ENCODE data around the gene KRT14.
"Not testable (repeated sequence)": the region's sequence is repeated elsewhere in the genome, so short reads cannot be mapped to it uniquely, and the experiment has no call there.

The KRT14 gene

DNA sequence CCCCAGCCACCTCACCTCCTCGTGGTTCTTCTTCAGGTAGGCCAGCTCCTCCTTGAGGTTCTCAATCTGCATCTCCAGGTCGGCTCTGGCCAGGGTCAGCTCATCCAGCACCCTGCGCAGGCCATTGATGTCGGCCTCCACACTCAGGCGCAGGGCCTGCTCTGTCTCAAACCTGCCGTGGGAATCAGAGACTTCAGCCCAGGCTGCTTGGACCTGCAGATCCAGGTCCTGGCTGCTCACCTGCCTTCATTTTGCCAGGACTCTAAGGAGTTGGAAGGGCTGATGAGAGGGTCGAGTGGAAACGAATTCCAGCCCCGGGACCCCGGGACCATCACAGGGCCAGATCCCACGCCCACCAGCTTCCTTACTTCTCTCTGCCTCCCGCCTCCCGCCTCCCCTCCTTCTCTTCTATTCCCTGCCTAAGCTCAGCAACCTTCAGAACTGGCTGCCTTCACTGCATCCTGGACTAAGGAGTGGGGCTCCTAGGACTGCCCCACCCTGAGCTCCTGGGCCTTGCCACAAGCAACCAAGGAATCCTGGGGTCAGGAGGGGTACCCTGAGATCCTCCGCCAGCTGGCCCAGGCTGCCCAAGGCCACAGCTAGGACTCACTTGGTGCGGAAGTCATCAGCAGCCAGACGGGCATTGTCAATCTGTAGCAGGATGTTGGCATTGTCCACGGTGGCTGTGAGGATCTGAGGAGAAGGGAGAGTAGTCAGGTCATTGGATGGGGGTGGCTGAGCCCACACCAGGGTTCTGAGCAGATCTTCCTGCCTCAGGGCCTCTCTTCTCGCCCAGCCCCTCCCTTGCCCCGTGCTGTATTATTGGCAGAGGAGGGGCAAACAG, 35.9 kb upstream of the KRT14 start:
- DNase-seq = not testable (repeated sequence)

DNA sequence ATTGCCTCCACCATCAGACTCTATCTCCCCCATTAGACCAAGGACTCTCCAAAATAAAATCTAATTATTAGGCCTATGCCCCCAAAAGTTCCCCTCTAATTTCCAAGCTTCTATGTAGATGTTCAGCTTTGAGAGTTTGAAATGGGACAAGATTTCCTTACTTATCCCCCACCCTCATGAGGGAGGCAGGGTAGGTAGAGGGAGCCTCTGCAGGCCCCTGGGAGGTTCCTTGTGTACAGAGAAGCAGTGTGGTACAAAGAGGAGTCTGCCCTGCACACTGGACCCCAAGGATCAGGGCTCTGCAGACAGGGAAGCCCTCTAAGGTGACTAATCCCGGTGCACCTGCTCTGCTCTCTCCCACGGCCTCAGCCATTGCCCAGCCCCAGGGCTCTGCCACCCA, 35.2 kb upstream of the KRT14 start:
- DNase-seq = no peak

DNA sequence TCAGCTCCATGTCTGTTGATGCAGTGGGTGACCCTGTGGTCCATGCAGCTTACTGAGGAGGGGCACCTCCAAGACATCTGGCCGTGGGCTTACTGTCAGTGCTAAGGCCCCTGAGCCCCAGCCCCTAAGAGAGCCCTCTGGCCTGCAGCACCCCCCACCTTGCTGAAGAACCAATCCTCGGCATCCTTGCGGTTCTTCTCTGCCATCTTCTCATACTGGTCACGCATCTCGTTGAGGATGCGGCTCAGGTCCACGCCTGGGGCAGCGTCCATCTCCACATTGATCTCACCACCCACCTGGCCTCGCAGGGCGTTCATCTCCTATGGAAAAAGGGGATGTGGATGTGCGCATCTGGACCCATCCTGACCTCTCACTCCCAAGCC, 34.7 kb upstream of the KRT14 start:
- DNase-seq = not testable (repeated sequence)

DNA sequence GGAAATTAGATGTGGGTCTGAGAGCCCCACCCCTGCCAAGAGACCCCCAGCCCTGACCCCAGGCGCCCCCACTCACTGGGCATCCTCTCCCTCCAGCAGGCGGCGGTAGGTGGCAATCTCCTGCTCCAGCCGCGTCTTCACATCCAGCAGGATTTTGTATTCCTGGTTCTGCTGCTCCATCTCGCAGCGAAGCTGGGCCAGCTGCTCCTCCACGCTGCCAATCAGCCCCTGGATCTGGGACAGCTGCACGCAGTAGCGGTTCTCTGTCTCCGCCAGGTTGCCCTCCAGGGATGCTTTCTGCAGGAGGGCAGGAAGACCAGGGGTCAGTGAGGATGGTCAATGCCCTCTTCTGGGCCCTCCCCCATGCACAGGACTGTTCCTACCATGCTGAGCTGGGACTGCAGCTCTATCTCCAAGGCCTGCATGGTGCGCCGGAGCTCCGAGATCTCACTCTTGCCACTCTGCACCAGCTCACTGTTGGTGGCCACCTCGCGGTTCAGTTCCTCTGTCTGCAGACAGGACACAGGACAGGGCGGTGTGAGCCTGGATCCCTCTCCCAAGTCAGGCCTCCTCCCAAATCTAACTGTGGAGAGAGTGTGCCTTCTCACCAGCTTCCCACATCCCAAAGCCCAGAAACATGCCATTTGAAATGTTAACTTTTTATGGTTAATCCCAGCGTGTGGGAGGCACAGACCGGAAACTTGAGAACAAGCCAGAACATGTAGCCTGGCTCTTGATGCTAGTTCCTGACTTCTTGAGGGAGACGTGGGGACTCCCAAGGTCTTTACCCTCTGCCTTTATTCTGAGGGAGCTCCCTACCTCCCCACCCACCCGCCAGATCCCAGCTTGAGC, 34.1 kb upstream of the KRT14 start:
- DNase-seq = no peak

DNA sequence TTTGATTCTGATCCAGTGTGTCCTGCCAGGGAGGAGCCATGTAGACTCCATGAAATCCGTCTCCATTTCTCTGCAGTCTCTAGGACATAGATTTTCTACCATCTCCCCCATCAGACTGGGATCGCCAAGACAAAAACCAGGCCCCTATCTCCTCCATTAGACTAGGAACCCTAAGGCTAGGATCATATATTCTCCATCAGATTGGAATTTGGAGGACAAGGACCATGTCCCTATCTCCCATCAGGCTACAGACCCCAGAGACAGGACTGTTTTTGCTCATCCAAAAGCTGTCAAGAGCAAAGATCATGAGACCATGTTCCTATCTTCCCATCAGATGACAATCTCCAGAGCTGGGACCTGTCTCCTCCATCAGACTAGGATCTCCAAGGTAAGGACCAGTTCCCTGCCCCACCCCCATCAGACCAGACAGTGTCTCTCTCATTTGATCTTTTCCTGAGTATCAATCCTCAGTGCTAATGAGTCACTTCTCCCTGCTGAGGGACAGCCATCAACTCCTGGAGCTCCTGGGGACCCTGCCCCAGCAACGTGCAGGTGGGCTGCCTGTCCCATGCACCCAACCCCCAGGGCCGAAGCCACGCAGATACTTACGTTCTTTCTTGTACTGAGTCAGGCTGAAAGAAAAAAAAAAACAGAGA, 33.4 kb upstream of the KRT14 start:
- not testable (repeated sequence) for DNase-seq

GRCh38 chr17:41619036-41619926, 32.6 kb upstream of the KRT14 start:
- no peak for DNase-seq

DNA sequence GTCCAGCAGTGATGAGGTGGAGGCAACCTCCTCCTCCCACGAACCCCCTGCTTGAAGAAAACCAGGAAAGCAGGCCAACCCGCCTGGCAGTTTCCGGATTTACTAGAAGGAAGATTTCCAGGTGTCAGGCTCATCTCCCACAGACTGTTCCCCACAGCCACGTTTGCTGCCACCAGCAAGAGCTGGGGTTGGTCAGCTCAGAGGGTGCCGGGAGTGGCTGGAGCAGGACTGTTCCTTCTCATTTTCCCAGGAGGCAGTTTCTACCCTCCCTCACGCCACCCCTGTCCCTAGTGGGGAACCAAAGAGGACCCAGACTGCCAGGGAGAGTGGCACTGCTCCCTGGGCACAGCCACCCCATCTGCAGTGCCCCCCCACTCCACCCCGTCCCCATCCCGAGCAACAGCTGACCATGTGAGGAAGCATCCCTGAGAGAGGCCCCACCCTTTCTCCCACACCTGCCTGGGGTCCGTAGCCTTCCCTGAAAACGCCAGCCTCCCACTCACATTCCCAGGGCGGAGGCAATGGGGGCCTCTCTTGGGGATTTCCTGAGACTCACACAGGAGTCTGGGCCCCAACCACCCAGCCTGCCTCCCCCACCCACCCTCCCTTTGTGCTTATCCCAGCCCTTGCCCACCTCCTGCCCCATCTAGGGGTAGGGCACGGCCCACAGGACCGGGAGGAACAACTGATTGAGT, 31.8 kb upstream of the KRT14 start:
- DNase-seq = no peak

- no peak for DNase-seq
Measured at GRCh38 chr17:41617698-41618097, 31.0 kb upstream of the KRT14 start.

DNA sequence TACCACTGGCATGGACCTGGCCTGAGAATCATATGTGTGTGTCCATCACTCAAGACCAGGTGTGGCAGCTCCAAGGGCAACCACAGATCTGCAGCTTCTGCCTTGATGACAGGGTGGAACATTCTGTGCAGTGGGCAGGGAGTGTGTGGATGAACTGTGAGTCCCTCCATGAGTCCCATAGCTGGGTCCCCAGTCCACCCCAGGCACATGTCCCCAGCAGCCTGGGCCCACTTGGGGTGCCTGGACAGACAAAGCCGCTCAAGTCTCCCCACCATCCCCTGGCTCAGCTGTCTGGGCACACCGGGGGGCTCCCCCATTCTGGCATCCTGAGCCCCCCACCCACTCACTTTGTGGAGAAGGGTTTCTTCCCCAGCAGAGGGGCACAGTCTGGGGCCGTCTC, 30.4 kb upstream of the KRT14 start:
- no peak for DNase-seq

DNA sequence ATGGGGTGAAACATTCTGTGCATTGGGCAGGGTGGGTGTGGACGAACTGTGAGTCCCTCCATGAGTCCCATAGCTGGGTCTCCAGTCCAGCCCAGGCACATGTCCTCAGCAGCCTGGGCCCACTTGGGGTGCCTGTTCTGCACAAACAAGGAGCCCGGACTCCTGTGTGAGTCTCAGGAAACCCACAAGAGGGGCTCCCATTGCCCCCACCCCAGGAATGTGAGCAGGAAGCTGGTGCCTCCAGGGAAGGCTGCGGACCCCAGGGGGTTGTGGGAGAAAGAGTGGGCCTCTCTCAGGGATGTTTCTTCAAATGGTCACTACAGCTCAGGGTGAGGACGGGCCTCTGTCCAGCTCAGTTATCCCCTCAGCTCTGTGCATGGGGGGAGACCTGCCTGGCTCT, 29.8 kb upstream of the KRT14 start:
- DNase-seq = not testable (repeated sequence)

DNA sequence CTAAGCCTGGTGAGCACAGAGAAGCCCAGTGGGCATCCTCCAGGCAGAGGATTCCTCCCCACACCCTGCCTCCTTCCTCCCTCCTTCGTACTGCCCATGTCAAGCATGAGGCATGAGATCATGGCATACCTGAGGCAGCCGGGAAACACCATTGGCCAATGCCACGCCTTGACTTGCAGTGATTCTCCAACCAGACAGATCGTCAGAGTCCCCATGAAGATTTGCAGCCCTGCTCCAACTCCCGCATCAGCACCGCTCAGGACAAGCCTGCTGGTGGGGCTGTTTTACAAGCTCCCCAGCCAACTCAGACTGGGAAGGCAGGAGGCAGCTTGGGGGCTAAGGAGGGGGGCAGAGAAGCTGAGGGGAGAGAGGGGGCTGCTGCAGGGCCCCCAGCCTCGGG, 28.8 kb upstream of the KRT14 start:
- no peak for DNase-seq

DNA sequence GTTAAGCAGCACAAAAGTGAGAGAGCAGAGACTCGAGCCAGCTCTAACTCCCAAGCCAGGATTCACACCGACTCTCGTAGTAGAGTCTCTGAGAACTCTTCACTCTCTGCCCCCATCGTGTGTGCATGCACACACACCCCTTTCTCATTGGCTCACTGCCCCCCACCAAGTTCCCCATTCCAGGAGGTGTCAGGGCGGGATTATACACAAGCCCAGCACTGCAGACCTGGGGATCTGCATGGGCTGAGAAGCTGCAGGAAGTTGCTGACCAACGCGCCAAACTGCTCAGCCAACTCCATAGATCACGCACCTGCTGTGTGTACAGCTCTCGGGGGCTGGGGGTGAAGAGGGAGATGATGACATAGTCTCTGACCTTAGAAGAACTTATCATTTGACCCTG, 28.1 kb upstream of the KRT14 start:
- not testable (repeated sequence) for DNase-seq

GRCh38 chr17:41614098-41614497, 27.4 kb upstream of the KRT14 start:
- no peak for DNase-seq

DNA sequence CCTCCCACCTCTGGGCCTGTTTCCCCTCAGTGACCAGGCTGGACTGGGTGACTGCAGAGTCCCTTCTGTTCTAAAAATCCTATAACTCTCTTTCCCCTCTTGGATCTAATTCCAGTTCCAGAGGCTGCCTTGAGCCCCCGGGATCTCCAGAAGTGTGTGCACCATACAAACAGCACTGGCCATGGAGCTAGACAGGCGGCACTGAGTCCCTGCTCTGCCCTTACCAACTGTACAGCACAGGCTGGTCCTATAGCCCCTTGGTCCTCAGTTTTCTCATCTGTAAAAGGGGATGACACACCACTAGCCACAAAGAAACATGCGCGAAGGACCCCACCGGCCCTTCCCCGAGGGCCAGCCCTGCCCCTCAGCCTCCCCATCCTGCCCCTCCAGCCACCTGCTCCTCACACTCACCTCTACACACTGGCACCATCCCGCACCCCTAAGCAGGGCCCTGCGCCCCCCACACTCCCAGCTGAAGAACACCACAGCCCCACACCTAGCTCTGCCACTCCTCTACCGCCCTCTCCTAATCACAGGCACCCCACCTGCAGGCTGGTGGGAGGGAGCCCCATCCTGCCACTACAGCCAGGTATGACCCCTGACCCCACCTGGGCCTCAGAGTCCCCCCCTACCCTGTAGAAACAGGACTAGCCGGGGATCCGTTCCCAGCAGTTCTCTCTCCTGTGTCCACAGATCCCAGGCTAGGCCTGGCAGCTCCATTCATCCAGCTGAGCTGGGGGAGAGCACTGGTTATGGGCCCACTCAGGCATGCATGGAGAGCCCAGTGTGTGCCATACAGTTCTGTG, 26.8 kb upstream of the KRT14 start:
- DNase-seq = no peak

GRCh38 chr17:41612376-41613160, 25.9 kb upstream of the KRT14 start, which contains the start of gene KRT16:
TSS of gene KRT16 (minus strand) at chr17:41612767. CDS start at chr17:41612688, 79 bp downstream.
- not testable (repeated sequence) for DNase-seq

GRCh38 chr17:41610965-41611640, 24.4 kb upstream of the KRT14 start:
- no peak for DNase-seq

- not testable (repeated sequence) for DNase-seq
Measured at GRCh38 chr17:41610061-41610517, 23.4 kb upstream of the KRT14 start.

- DNase-seq = not testable (repeated sequence)
Measured at GRCh38 chr17:41606930-41607329, 20.2 kb upstream of the KRT14 start.

DNA sequence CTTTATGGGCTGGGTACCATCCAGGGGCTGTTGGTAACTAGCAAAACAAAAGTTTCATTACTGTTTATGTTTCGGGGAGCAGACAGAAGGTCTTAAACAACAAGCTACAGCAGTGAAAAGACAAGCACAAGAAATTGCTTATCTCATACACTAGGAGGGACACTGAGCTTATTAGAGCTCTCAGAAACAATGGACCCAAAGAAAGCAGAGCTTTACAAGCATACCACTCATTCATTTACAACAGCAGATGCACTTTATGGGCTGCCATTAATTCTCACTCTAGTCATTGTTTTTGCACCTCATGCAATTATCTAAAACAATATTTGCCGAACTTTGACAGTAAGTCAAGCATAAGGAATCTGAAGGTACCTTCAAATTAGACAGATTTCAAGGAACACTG, 15.8 kb upstream of the KRT14 start:
- DNase-seq = no peak
